SK-N-MC (cell line): ENCODE data around the gene GTSE1.

Experiments
- DNase-seq: peaks from one replicate; pipeline ENCODE4 v3.0.0-alpha.2; 2011; ENCODE audit warnings: low read depth, low spot score
- H3K27ac ChIP-seq: fragments of 200-600 bp; sonication (generic); 2 replicates; pipeline ENCODE4 v1.5.1; 2016; ENCODE audit warnings: mixed run types
- H3K36me3 ChIP-seq: fragments of 200-600 bp; sonication (generic); 2 replicates; pipeline ENCODE4 v1.6.1; 2017; ENCODE audit warnings: antibody characterized with exemption, low read length, mixed read lengths; ENCODE audit not compliant: insufficient read depth
- H3K4me3 ChIP-seq: fragments of 200-600 bp; sonication (generic); 2 replicates; pipeline ENCODE4 v1.5.1; 2016
- H3K9ac ChIP-seq: fragments of 200-600 bp; sonication (generic); 2 replicates; pipeline ENCODE4 v1.8.0; 2017; ENCODE audit warnings: mixed run types, mixed read lengths; ENCODE audit not compliant: insufficient read length
- H3K9me3 ChIP-seq: fragments of 200-600 bp; sonication (generic); 2 replicates; pipeline ENCODE4 v1.6.1; 2017; ENCODE audit warnings: low read depth, mild to moderate bottlenecking, antibody characterized with exemption, low read length, moderate library complexity, mixed read lengths
- EZH2 ChIP-seq: fragments of 200-600 bp; sonication (generic); IDR thresholded peaks from one replicate; pipeline ENCODE4 v1.6.1; 2017; ENCODE audit warnings: antibody characterized with exemption
- FOXP2 ChIP-seq: optimal IDR thresholded peaks from 2 replicates; pipeline ENCODE3; 2011; ENCODE audit warnings: mild to moderate bottlenecking, moderate library complexity; ENCODE audit not compliant: insufficient read depth; ENCODE audit errors: extremely low read length, control extremely low read depth
- POLR2AphosphoS5 ChIP-seq: IDR thresholded peaks from 2 replicates; pipeline ENCODE4 v1.6.1; 2012; ENCODE audit warnings: mild to moderate bottlenecking, low read depth, low read length, borderline replicate concordance

Gene GTSE1

GRCh38 chr22:46377525-46378425, 81.1 kb downstream of the GTSE1 start:
- Histone ChIP-seq H3K27ac (no peak overlapping the region), H3K9ac (no peak overlapping the region), H3K36me3 (no peaks in the 10 kb centered on the region), H3K4me3 (no peak overlapping the region), H3K9me3 (no peaks in the 10 kb centered on the region; the same call in 1 of the 2 replicates)
- no peak for TF ChIP-seq POLR2AphosphoS5
- DNase-seq, result no peak

DNA sequence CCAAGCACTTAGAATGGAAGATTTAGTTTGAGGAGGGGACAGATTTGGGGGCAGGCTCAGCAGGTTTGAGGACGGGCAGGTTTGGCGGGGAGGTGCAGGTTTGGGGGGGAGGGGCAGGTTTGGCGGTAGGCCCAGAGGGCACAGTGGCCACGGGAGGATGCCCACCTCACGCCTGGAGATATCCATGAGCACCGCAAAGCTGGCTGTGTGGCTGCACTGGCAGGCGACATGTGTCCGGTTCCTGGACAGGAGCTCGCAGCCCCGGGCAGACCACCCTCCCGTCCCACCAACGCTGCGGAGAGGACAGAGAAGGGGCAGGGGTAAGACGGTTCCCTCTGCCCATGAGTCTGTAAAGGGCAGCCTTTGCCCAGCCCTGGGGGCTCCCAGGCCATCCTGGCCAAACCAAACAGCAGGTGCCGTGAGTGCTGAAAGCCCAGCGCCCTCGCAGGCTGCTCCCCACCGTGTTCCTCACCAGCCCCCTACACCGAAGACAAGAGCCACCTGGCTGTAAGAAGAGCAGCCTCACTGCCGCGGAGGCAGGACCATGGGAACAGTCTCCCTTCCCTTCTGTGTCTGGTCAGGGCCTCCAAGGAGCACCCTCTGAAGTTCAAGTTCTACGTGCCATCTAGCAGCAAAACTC, 81.9 kb downstream of the GTSE1 start:
- TF ChIP-seq POLR2AphosphoS5 (no peak), FOXP2 (no peak), EZH2 (no peak)
- Histone ChIP-seq H3K4me3 (no peak overlapping the region), H3K9me3 (no peaks in the 10 kb centered on the region; the same call in 1 of the 2 replicates), H3K36me3 (no peaks in the 10 kb centered on the region), H3K27ac (no peak overlapping the region), H3K9ac (no peak overlapping the region)
- DNase-seq, result no peak

GRCh38 chr22:46379066-46379930, 82.6 kb downstream of the GTSE1 start:
- TF ChIP-seq POLR2AphosphoS5 (no peak), FOXP2 (no peak), EZH2 (no peak)

DNA sequence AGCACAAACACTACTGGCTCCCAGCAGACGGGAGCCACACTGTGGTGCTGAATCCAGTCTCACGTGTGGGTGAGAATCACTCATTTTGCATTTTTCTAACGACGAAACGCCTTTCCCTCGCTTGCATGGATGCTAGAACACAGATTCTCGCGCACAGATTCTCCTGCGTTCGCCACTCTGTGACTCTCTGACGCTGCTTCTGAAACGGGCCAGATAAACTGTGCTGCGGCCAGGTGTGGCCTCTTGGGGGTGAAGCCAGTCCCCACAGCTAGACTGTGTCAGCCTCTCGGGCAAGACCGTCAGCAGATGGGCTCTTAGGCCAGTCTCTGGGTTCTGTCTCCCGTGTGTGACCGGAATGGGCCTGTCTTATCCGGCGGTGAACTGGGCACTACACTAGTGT, 83.4 kb downstream of the GTSE1 start:
- DNase-seq, result no peak
- no peak overlapping the region for H3K4me3 ChIP-seq
- no peaks in the 10 kb centered on the region for H3K36me3 ChIP-seq
- TF ChIP-seq FOXP2 (no peak), POLR2AphosphoS5 (no peak), EZH2 (no peak)
- H3K27ac ChIP-seq, result no peak overlapping the region
- H3K9ac ChIP-seq, result no peak overlapping the region
- no peaks in the 10 kb centered on the region; the same call in 1 of the 2 replicates for H3K9me3 ChIP-seq

More at GRCh38 chr22:46379066-46379930, 82.6 kb downstream of the GTSE1 start:
- DNase-seq, result no peak
- no peak overlapping the region for H3K9ac ChIP-seq
- no peaks in the 10 kb centered on the region; the same call in 1 of the 2 replicates for H3K9me3 ChIP-seq
- H3K36me3 ChIP-seq, result no peaks in the 10 kb centered on the region
- H3K27ac ChIP-seq, result no peak overlapping the region
- no peak overlapping the region for H3K4me3 ChIP-seq
